Cardiac atrium fibroblast (primary cell): ENCODE results near the gene NFE2L3. TPM values are rescaled to one million over a fixed set of nuclear protein-coding genes. Genes with fewer than 3 reads are reported as not detected.

Experiments used
- total RNA-seq: library from RNA; depleted of rRNA; stranded (reverse); fragments of >200 nt; gene quantifications from 2 replicates; pipeline ENCODE4 v1.2.3, GENCODE V29; 2015

The NFE2L3 gene, protein sequence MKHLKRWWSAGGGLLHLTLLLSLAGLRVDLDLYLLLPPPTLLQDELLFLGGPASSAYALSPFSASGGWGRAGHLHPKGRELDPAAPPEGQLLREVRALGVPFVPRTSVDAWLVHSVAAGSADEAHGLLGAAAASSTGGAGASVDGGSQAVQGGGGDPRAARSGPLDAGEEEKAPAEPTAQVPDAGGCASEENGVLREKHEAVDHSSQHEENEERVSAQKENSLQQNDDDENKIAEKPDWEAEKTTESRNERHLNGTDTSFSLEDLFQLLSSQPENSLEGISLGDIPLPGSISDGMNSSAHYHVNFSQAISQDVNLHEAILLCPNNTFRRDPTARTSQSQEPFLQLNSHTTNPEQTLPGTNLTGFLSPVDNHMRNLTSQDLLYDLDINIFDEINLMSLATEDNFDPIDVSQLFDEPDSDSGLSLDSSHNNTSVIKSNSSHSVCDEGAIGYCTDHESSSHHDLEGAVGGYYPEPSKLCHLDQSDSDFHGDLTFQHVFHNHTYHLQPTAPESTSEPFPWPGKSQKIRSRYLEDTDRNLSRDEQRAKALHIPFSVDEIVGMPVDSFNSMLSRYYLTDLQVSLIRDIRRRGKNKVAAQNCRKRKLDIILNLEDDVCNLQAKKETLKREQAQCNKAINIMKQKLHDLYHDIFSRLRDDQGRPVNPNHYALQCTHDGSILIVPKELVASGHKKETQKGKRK
- total RNA-seq, result 1.1 and 2.4 TPM in 2 replicates

DNA sequence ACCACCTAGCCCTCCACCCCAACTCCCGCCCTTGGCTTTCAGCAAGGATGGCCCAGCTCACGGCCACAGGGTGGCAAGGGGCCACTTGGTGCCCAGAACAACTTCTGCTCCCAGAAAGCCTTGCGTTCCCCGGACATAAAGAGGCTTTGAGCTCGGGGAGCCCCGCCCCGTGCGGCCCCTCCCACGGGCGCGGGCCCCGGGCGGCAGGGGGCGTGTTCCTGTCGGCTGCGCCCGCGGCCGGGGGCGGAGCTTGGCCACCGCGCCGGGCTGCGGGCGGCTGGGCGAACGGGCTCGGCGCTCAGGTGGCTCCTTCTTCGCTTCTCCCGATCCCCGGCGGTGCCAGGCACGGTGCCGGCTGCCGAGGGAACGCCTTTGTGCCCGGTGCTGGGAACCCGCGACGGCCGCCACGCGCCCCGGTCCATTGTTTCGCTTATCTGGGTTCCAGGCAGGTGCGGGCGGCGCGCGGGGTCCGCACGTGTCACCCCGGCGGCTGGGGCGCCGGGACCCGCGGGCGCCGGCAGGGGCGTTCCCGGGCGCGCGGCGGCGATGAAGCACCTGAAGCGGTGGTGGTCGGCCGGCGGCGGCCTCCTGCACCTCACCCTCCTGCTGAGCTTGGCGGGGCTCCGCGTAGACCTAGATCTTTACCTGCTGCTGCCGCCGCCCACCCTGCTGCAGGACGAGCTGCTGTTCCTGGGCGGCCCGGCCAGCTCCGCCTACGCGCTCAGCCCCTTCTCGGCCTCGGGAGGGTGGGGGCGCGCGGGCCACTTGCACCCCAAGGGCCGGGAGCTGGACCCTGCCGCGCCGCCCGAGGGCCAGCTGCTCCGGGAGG lies at the start of gene NFE2L3:
TSS of gene NFE2L3 (plus strand) at position 246 of the 829 bp plus-strand sequence. CDS start at position 547, 301 bp downstream.

DNA sequence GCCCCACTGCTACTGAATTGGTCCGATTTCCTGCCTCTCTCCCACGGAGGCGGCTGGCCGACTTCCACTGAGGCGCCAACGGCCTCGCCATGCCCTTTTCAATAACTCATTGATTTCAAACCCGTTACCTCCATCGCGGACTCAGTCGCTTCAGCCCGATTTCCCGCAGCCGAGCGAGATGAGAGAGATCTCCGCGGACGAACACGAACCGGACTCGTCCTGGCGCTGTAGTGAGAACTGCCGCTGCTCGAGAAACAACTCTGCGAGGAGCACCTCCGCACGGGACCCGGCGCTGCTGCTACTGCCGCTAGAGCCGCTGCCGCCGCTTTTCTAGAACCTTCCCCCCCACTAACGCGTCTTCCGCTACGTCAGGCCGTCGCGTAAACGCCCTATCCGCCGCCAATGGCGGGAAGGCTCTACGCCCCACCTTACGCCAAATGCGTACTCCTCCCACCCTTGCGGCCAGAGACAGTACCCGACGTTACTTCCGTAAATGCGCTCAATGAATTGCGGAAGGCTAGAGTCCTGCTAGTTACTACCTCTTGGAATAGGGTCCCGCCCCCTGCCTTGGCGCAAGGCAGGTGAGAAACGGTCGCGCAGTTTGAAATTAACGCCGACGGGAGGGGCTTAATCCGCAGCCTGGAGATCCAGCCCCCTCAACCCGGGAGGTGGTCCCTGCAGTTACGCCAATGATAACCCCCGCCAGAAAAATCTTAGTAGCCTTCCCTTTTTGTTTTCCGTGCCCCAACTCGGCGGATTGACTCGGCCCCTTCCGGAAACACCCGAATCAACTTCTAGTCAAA lies 48.6 kb downstream of the NFE2L3 start, which contains the start of gene HNRNPA2B1:
TSS of gene HNRNPA2B1 (minus strand) at position 303 of the 803 bp plus-strand sequence. CDS start at position 134, 169 bp downstream.

DNA sequence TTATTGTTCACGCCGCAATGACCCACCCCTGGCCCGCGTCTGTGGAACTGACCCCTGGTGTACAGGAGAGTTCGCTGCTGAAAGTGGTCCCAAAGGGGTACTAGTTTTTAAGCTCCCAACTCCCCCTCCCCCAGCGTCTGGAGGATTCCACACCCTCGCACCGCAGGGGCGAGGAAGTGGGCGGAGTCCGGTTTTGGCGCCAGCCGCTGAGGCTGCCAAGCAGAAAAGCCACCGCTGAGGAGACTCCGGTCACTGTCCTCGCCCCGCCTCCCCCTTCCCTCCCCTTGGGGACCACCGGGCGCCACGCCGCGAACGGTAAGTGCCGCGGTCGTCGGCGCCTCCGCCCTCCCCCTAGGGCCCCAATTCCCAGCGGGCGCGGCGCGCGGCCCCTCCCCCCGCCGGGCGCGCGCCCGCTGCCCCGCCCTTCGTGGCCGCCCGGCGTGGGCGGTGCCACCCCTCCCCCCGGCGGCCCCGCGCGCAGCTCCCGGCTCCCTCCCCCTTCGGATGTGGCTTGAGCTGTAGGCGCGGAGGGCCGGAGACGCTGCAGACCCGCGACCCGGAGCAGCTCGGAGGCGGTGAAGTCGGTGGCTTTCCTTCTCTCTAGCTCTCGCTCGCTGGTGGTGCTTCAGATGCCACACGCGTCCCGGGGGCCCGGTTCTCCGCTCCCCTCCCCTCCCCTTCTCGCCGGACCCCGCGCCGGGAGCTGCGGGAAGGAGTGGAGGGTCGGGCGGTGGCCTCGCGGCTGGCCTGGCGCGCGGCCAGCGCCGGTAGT lies 49.4 kb downstream of the NFE2L3 start, which contains the start of gene CBX3:
TSS of gene CBX3 (plus strand) at position 499 of the 772 bp plus-strand sequence. CDS start 1,254 bp downstream, outside the sequence.

Other genes with a start within 250 kb of the NFE2L3 start
- 84.7 and 92.0 TPM in 2 replicates for gene HNRNPA2B1, start 48.5 kb downstream of the NFE2L3 start, total RNA-seq
- 73.1 and 89.1 TPM in 2 replicates for gene CBX3, start 49.5 kb downstream of the NFE2L3 start, total RNA-seq
- 0.16 TPM in 1 of 2 replicates, not detected in the other for gene SNX10, start 139.7 kb downstream of the NFE2L3 start, total RNA-seq